ENCODE data around the gene SEMA3B. TPM values are rescaled to one million over a fixed set of nuclear protein-coding genes. Genes with fewer than 3 reads are reported as not detected.
A peak's percentile ranks its signal among the peaks of the same experiment; 100 is the strongest.

SEMA3B gene
- total and polyA plus RNA-seq, 2 experiments from 2014 or later: 67.7 to 104 TPM

DNA sequence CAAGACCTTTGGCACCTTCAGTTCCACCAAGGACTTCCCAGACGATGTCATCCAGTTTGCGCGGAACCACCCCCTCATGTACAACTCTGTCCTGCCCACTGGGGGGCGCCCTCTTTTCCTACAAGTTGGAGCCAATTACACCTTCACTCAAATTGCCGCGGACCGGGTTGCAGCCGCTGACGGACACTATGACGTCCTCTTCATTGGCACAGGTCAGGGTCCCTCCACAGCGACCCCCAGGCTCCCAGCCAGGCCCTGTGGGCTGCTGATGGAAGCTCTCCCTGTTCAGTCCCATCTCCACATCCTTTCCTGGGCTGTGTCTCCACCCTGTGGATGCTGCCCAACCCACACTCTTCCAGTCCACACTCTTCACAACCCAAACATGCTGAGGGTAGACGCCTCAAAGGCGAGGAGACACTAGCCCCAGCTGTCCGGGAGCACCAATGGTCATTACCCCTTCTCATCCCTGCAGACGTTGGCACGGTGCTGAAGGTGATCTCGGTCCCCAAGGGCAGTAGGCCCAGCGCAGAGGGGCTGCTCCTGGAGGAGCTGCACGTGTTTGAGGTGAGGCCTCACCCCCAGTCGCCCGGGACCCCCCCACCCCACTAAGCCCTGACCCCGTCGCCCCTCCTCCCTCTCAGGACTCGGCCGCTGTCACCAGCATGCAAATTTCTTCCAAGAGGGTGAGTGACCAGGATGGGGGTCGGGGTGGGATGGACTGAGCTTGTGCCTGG, 5.6 kb downstream of the SEMA3B start:
- peak; percentile 83 for DNase-seq (ENCODE audit: low spot score)
- Histone ChIP-seq H3K4me3 (no peak overlapping the region), H3K4me2 (no peak overlapping the region), H3K9me3 (ENCODE audit: low read depth) (no peaks in the 10 kb centered on the region), H3K27me3 (peaks cover 10% of the 10 kb centered on the region), H3K4me1 (ENCODE audit: insufficient read depth) (peaks cover 33% of the 10 kb centered on the region), H3K79me2 (peaks cover 21% of the 10 kb centered on the region), H4K20me1 (ENCODE audit: insufficient read depth, poor library complexity, severe bottlenecking) (no peaks in the 10 kb centered on the region), H3K9me2 (replicated peaks; ENCODE audit: insufficient read depth) (no peaks in the 10 kb centered on the region), H2AFZ (no peak overlapping the region), H3K36me3 (replicated peaks; ENCODE audit: insufficient read depth, low read depth) (no peaks in the 10 kb centered on the region), H3K27ac (no peak overlapping the region)
- WGBS (ENCODE audit: low lambda C conversion rate, missing lambda C conversion rate): 42% methylated on average over 20 of the region's 26 CpGs
- TF ChIP-seq EZH2phosphoT487 (IDR thresholded peaks at IDR 0.05; ENCODE audit: low read depth, severe bottlenecking, unreplicated experiment) (no peak), EZH2 (IDR thresholded peaks at IDR 0.05; ENCODE audit: borderline replicate concordance) (no peak)
- TF ChIP-seq, protein P1, sequence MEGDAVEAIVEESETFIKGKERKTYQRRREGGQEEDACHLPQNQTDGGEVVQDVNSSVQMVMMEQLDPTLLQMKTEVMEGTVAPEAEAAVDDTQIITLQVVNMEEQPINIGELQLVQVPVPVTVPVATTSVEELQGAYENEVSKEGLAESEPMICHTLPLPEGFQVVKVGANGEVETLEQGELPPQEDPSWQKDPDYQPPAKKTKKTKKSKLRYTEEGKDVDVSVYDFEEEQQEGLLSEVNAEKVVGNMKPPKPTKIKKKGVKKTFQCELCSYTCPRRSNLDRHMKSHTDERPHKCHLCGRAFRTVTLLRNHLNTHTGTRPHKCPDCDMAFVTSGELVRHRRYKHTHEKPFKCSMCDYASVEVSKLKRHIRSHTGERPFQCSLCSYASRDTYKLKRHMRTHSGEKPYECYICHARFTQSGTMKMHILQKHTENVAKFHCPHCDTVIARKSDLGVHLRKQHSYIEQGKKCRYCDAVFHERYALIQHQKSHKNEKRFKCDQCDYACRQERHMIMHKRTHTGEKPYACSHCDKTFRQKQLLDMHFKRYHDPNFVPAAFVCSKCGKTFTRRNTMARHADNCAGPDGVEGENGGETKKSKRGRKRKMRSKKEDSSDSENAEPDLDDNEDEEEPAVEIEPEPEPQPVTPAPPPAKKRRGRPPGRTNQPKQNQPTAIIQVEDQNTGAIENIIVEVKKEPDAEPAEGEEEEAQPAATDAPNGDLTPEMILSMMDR (IDR thresholded peaks at IDR 0.05; ENCODE audit: poor library complexity): peak; percentile 76

DNA sequence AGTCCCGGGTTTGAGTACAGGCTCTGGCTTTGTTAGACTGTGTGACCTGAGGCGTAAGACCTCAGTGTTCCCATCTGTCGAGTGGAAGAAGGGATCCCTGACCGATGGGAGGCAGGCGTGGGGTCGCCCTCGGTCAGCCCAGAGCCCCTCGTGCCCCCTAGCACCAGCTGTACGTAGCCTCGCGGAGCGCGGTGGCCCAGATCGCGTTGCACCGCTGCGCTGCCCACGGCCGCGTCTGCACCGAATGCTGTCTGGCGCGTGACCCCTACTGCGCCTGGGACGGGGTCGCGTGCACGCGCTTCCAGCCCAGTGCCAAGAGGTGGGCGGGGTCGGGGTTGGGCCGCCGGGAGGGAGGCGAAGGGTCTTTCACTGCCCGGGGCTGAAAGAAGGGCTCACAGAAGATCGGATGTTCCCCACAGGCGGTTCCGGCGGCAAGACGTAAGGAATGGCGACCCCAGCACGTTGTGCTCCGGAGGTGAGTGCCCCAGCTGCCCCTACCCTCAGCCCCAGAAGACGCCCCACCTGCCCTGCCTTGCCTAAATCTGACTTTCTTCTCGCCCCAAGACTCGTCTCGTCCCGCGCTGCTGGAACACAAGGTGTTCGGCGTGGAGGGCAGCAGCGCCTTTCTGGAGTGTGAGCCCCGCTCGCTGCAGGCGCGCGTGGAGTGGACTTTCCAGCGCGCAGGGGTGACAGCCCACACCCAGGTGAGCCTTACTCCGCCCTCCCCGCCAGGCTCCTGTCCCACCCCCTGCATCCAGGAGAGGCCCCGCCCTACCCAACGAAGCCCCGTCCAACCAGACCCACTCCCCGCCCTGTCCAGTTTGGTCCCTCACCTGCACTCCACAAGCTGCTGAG, 6.4 kb downstream of the SEMA3B start:
- Histone ChIP-seq H3K36me3 (replicated peaks; ENCODE audit: insufficient read depth, low read depth) (no peaks in the 10 kb centered on the region), H3K4me2 (no peak overlapping the region), H3K4me3 (no peak overlapping the region), H3K27me3 (peaks cover 10% of the 10 kb centered on the region), H3K27ac (no peak overlapping the region), H2AFZ (no peak overlapping the region), H3K9me3 (ENCODE audit: low read depth) (no peaks in the 10 kb centered on the region), H3K4me1 (ENCODE audit: insufficient read depth) (peaks cover 24% of the 10 kb centered on the region), H4K20me1 (ENCODE audit: insufficient read depth, poor library complexity, severe bottlenecking) (no peaks in the 10 kb centered on the region), H3K9me2 (replicated peaks; ENCODE audit: insufficient read depth) (no peaks in the 10 kb centered on the region), H3K79me2 (peaks cover 14% of the 10 kb centered on the region)
- TF ChIP-seq EZH2phosphoT487 (IDR thresholded peaks at IDR 0.05; ENCODE audit: low read depth, severe bottlenecking, unreplicated experiment): no peak
- TF ChIP-seq EZH2 (IDR thresholded peaks at IDR 0.05; ENCODE audit: borderline replicate concordance): peak; percentile 34
- TF ChIP-seq, protein P1 (IDR thresholded peaks at IDR 0.05; ENCODE audit: poor library complexity): no peak
- 37% methylated on average over 49 of the region's 65 CpGs for WGBS (ENCODE audit: low lambda C conversion rate, missing lambda C conversion rate)
- DNase-seq (ENCODE audit: low spot score): no peak

DNA sequence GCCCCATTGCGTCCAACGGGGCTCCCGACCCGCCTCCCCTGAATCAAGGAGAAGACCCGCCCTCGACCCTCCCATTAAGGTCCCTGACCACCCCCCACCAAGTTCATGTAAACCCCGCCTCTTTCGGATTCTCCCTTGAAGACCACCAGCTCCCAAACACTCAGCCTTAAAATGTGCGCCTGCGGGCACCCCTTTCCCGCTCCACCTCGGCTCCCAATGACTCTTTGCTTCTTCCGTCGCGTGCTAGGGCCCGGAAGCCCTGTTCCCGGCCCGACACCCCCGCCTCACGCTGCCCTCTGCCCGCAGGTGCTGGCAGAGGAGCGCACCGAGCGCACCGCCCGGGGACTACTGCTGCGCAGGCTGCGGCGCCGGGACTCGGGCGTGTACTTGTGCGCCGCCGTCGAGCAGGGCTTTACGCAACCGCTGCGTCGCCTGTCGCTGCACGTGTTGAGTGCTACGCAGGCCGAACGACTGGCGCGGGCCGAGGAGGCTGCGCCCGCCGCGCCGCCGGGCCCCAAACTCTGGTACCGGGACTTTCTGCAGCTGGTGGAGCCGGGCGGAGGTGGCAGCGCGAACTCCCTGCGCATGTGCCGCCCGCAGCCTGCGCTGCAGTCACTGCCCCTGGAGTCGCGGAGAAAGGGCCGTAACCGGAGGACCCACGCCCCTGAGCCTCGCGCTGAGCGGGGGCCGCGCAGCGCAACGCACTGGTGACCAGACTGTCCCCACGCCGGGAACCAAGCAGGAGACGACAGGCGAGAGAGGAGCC, 7.2 kb downstream of the SEMA3B start:
- WGBS (ENCODE audit: low lambda C conversion rate, missing lambda C conversion rate): 75% methylated on average over 69 of the region's 79 CpGs
- H3K4me3 ChIP-seq: no peak overlapping the region
- no peak overlapping the region for H2AFZ ChIP-seq
- H3K27ac ChIP-seq: no peak overlapping the region
- no peaks in the 10 kb centered on the region for H4K20me1 ChIP-seq (ENCODE audit: insufficient read depth, poor library complexity, severe bottlenecking)
- no peak overlapping the region for H3K4me2 ChIP-seq
- peaks cover 10% of the 10 kb centered on the region for H3K27me3 ChIP-seq
- H3K36me3 ChIP-seq (replicated peaks; ENCODE audit: insufficient read depth, low read depth): no peaks in the 10 kb centered on the region
- no peaks in the 10 kb centered on the region for H3K9me2 ChIP-seq (replicated peaks; ENCODE audit: insufficient read depth)
- peaks cover 6% of the 10 kb centered on the region for H3K79me2 ChIP-seq
- TF ChIP-seq EZH2phosphoT487 (IDR thresholded peaks at IDR 0.05; ENCODE audit: low read depth, severe bottlenecking, unreplicated experiment): no peak
- TF ChIP-seq, protein P1 (IDR thresholded peaks at IDR 0.05; ENCODE audit: poor library complexity): no peak
- no peak for TF ChIP-seq EZH2 (IDR thresholded peaks at IDR 0.05; ENCODE audit: borderline replicate concordance)
- peaks cover 16% of the 10 kb centered on the region for H3K4me1 ChIP-seq (ENCODE audit: insufficient read depth)
- no peaks in the 10 kb centered on the region for H3K9me3 ChIP-seq (ENCODE audit: low read depth)
- no peak for DNase-seq (ENCODE audit: low spot score)

Measured in hepatocyte (in vitro differentiated cells).